GM23338 (cell line): ENCODE data around the gene MTPN. TPM values are rescaled to one million over a fixed set of nuclear protein-coding genes. Genes with fewer than 3 reads are reported as not detected.

Source experiments
- ATAC-seq: fragments of 200-7000 bp; cut with Tn5 transposase; 3 replicates; pipeline ENCODE4 v1.9.1; 2020
- DNase-seq: peaks from one replicate; pipeline ENCODE4 v3.0.0-alpha.2; 2015; ENCODE audit warnings: low spot score
- H2AFZ ChIP-seq: fragments of 200-600 bp; sonication (generic); 2 replicates; pipeline ENCODE4 v1.8.0; 2016; ENCODE audit warnings: antibody characterized with exemption, mild to moderate bottlenecking, moderate library complexity
- H3F3A ChIP-seq: fragments of 200-600 bp; sonication (generic); replicated peaks from 2 replicates; pipeline ENCODE4 v1.8.0; 2017; ENCODE audit warnings: antibody characterized with exemption, mixed run types, low read depth
- H3K27ac ChIP-seq: fragments of 200-600 bp; sonication (generic); 2 replicates; pipeline ENCODE4 v1.6.1; 2016; ENCODE audit warnings: low read depth
- H3K27me3 ChIP-seq: fragments of 200-600 bp; sonication (generic); 2 replicates; pipeline ENCODE4 v1.8.0; 2016; ENCODE audit warnings: mild to moderate bottlenecking, mixed run types, moderate library complexity; ENCODE audit not compliant: insufficient read depth
- H3K36me3 ChIP-seq: fragments of 200-600 bp; sonication (generic); 2 replicates; pipeline ENCODE4 v1.8.0; 2016; ENCODE audit warnings: mild to moderate bottlenecking; ENCODE audit not compliant: insufficient read depth
- H3K4me1 ChIP-seq: fragments of 200-600 bp; sonication (generic); 2 replicates; pipeline ENCODE4 v1.8.0; 2016; ENCODE audit warnings: mild to moderate bottlenecking, moderate library complexity; ENCODE audit not compliant: insufficient read depth
- H3K4me2 ChIP-seq: fragments of 200-600 bp; sonication (generic); 2 replicates; pipeline ENCODE4 v1.7.1; 2017; ENCODE audit warnings: mixed run types
- H3K4me3 ChIP-seq: fragments of 200-600 bp; sonication (generic); 2 replicates; pipeline ENCODE4 v1.6.1; 2016; ENCODE audit warnings: mixed run types
- H3K79me2 ChIP-seq: fragments of 200-600 bp; sonication (generic); replicated peaks from 2 replicates; pipeline ENCODE4 v1.8.0; 2017; ENCODE audit warnings: mild to moderate bottlenecking; ENCODE audit not compliant: insufficient read depth
- H3K9me2 ChIP-seq: fragments of 200-600 bp; sonication (generic); 2 replicates; pipeline ENCODE4 v1.8.0; 2017; ENCODE audit not compliant: insufficient read depth
- H4K20me1 ChIP-seq: fragments of 200-600 bp; sonication (generic); replicated peaks from 2 replicates; pipeline ENCODE4 v1.8.0; 2017; ENCODE audit warnings: mild to moderate bottlenecking; ENCODE audit not compliant: insufficient read depth
- H3K27ac Mint-ChIP-seq: 2 replicates; pipeline ENCODE4 v1.8.0; 2020; ENCODE audit warnings: inconsistent platforms, mild to moderate bottlenecking, moderate library complexity, mixed read lengths
- H3K27me3 Mint-ChIP-seq: 3 replicates; pipeline ENCODE4 v1.8.0; 2022; ENCODE audit warnings: low read depth, mild to moderate bottlenecking, moderate library complexity, mixed read lengths, inconsistent platforms; ENCODE audit not compliant: insufficient read depth, poor library complexity
- H3K36me3 Mint-ChIP-seq: 3 replicates; pipeline ENCODE4 v1.8.0; 2021; ENCODE audit warnings: low read depth, mild to moderate bottlenecking, inconsistent platforms, moderate library complexity, mixed read lengths
- H3K4me1 Mint-ChIP-seq: 3 replicates; pipeline ENCODE4 v1.8.0; 2020; ENCODE audit warnings: mild to moderate bottlenecking, inconsistent platforms, mixed read lengths
- H3K4me3 Mint-ChIP-seq: 3 replicates; pipeline ENCODE4 v1.8.0; 2021; ENCODE audit warnings: moderate library complexity, mild to moderate bottlenecking, inconsistent platforms, mixed read lengths
- H3K9me3 Mint-ChIP-seq: 3 replicates; pipeline ENCODE4 v1.8.0; 2020; ENCODE audit warnings: moderate library complexity, mild to moderate bottlenecking, inconsistent platforms, mixed read lengths
- CREB1 ChIP-seq: fragments of 250-450 bp; sonication (Bioruptor Pico); IDR thresholded peaks from 2 replicates; pipeline ENCODE4 v1.5.0; 2020; ENCODE audit warnings: low read depth, mild to moderate bottlenecking, moderate library complexity
- EZH2 ChIP-seq: fragments of 200-600 bp; sonication (generic); IDR thresholded peaks from one replicate; pipeline ENCODE4 v1.8.0; 2017; ENCODE audit warnings: antibody characterized with exemption, mild to moderate bottlenecking, low read depth; ENCODE audit not compliant: unreplicated experiment
- EZH2phosphoT487 ChIP-seq: fragments of 200-600 bp; sonication (generic); IDR thresholded peaks from one replicate; pipeline ENCODE4 v1.8.1; 2018; ENCODE audit warnings: antibody characterized with exemption; ENCODE audit not compliant: unreplicated experiment
- JUNB ChIP-seq: IDR thresholded peaks from one replicate; pipeline ENCODE4 v1.6.1; 2016; ENCODE audit warnings: antibody characterized with exemption; ENCODE audit not compliant: unreplicated experiment
- NANOG ChIP-seq: IDR thresholded peaks from 2 replicates; pipeline ENCODE4 v1.6.1; 2016; ENCODE audit warnings: antibody characterized with exemption, borderline replicate concordance
- POLR2AphosphoS5 ChIP-seq: IDR thresholded peaks from 2 replicates; pipeline ENCODE4 v1.6.1; 2016; ENCODE audit warnings: antibody characterized with exemption, low read depth
- STAT1 ChIP-seq: IDR thresholded peaks from one replicate; pipeline ENCODE4 v1.6.1; 2016; ENCODE audit warnings: antibody characterized with exemption; ENCODE audit not compliant: unreplicated experiment
- ZNF114 ChIP-seq: fragments of 250-450 bp; sonication (Bioruptor Pico); IDR thresholded peaks from 2 replicates; pipeline ENCODE4 v1.5.0; 2020; ENCODE audit warnings: mild to moderate bottlenecking, moderate library complexity
- ZNF331 ChIP-seq: fragments of 250-450 bp; sonication (Bioruptor Pico); IDR thresholded peaks from 2 replicates; pipeline ENCODE4 v1.5.0; 2020; ENCODE audit warnings: low read depth, mild to moderate bottlenecking, moderate library complexity
- polyA plus RNA-seq: library from polyadenylated mRNA; unstranded; fragments of >200 nt; fragmentation: Nextera tagmentation; extraction: Ambion mirVana; gene quantifications from 2 replicates; pipeline ENCODE4 v1.2.1, GENCODE V29; 2016
- total RNA-seq: library from RNA; depleted of rRNA; stranded (reverse); fragments of >200 nt; shearing (Covaris generic); gene quantifications from 2 replicates; pipeline ENCODE4 v1.2.3, GENCODE V29; 2014
- TF ChIP-seq, protein P1 (sequence below): IDR thresholded peaks from 2 replicates; pipeline ENCODE4 v1.6.1; 2016; ENCODE audit warnings: antibody characterized with exemption
- TF ChIP-seq, protein P2 (sequence below): IDR thresholded peaks from one replicate; pipeline ENCODE4 v1.6.1; 2018; ENCODE audit warnings: antibody characterized with exemption; ENCODE audit not compliant: unreplicated experiment
- TF ChIP-seq, protein P3 (sequence below), 2 experiments: fragments of 200-600 bp in 1 of 2; sonication (generic) in 1 of 2; conservative IDR thresholded peaks; 2 replicates each; pipeline versions ENCODE4 v1.5.1 to v1.6.1; 2016 to 2017; ENCODE audit warnings: antibody characterized with exemption in 2 of 2, low read depth in 2 of 2, mild to moderate bottlenecking in 2 of 2, moderate library complexity in 1 of 2
- TF ChIP-seq, protein P4 (sequence below): fragments of 250-450 bp; sonication (Bioruptor Pico); IDR thresholded peaks from 2 replicates; pipeline ENCODE4 v1.5.0; 2020; ENCODE audit warnings: mild to moderate bottlenecking, moderate library complexity

The MTPN gene
- total and polyA plus RNA-seq, 2 experiments from 2014 or later: 87.7 to 90.3 TPM

DNA sequence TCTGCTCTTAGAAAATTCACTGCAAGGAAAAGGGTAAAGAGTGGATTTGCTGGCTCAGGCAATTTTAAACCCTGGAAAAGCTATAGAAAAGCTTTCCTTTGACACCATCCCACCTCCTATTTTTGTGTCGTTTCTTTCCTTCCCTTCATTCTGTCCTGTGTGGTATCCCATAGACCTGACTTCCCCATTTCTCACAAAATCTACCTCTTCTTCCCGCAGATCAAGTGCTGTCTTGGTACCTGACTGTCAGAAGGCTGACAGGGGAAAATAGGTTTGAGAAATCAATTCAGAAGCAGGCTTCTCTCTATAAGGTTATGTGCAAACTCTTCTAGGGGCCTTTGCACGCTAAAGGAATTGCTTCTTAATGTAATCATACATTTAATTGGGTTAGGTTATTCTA lies 98.9 kb downstream of the MTPN start:
- no peak overlapping the region for H3K4me3 Mint-ChIP-seq
- no peaks in the 10 kb centered on the region for H3K27me3 ChIP-seq
- no peak overlapping the region for H3K27ac ChIP-seq
- ATAC-seq (no peak), DNase-seq (no peak)
- no peaks in the 10 kb centered on the region for H3K36me3 Mint-ChIP-seq
- H4K20me1 ChIP-seq: no peaks in the 10 kb centered on the region
- no peaks in the 10 kb centered on the region; the same call in 2 of the 3 replicates for H3K4me1 Mint-ChIP-seq
- H3K4me3 ChIP-seq: no peak overlapping the region
- no peaks in the 10 kb centered on the region for H3K9me3 Mint-ChIP-seq
- no peaks in the 10 kb centered on the region for H3K9me2 ChIP-seq
- H3K36me3 ChIP-seq: no peaks in the 10 kb centered on the region
- H3K4me1 ChIP-seq: no peaks in the 10 kb centered on the region
- H3K27ac Mint-ChIP-seq: no peak overlapping the region
- no peaks in the 10 kb centered on the region for H3K79me2 ChIP-seq
- no peaks in the 10 kb centered on the region for H3K27me3 Mint-ChIP-seq
- no peak overlapping the region for H3K4me2 ChIP-seq
- no peak overlapping the region for H2AFZ ChIP-seq
- TF ChIP-seq, protein P1, sequence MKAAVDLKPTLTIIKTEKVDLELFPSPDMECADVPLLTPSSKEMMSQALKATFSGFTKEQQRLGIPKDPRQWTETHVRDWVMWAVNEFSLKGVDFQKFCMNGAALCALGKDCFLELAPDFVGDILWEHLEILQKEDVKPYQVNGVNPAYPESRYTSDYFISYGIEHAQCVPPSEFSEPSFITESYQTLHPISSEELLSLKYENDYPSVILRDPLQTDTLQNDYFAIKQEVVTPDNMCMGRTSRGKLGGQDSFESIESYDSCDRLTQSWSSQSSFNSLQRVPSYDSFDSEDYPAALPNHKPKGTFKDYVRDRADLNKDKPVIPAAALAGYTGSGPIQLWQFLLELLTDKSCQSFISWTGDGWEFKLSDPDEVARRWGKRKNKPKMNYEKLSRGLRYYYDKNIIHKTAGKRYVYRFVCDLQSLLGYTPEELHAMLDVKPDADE: no peak
- no peak for TF ChIP-seq EZH2phosphoT487
- TF ChIP-seq, protein P2, sequence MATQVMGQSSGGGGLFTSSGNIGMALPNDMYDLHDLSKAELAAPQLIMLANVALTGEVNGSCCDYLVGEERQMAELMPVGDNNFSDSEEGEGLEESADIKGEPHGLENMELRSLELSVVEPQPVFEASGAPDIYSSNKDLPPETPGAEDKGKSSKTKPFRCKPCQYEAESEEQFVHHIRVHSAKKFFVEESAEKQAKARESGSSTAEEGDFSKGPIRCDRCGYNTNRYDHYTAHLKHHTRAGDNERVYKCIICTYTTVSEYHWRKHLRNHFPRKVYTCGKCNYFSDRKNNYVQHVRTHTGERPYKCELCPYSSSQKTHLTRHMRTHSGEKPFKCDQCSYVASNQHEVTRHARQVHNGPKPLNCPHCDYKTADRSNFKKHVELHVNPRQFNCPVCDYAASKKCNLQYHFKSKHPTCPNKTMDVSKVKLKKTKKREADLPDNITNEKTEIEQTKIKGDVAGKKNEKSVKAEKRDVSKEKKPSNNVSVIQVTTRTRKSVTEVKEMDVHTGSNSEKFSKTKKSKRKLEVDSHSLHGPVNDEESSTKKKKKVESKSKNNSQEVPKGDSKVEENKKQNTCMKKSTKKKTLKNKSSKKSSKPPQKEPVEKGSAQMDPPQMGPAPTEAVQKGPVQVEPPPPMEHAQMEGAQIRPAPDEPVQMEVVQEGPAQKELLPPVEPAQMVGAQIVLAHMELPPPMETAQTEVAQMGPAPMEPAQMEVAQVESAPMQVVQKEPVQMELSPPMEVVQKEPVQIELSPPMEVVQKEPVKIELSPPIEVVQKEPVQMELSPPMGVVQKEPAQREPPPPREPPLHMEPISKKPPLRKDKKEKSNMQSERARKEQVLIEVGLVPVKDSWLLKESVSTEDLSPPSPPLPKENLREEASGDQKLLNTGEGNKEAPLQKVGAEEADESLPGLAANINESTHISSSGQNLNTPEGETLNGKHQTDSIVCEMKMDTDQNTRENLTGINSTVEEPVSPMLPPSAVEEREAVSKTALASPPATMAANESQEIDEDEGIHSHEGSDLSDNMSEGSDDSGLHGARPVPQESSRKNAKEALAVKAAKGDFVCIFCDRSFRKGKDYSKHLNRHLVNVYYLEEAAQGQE: no peak
- no peak for TF ChIP-seq NANOG
- TF ChIP-seq ZNF331 (CRISPR knock-in tag): no peak
- no peak for TF ChIP-seq EZH2
- no peak for TF ChIP-seq JUNB
- TF ChIP-seq, protein P3, sequence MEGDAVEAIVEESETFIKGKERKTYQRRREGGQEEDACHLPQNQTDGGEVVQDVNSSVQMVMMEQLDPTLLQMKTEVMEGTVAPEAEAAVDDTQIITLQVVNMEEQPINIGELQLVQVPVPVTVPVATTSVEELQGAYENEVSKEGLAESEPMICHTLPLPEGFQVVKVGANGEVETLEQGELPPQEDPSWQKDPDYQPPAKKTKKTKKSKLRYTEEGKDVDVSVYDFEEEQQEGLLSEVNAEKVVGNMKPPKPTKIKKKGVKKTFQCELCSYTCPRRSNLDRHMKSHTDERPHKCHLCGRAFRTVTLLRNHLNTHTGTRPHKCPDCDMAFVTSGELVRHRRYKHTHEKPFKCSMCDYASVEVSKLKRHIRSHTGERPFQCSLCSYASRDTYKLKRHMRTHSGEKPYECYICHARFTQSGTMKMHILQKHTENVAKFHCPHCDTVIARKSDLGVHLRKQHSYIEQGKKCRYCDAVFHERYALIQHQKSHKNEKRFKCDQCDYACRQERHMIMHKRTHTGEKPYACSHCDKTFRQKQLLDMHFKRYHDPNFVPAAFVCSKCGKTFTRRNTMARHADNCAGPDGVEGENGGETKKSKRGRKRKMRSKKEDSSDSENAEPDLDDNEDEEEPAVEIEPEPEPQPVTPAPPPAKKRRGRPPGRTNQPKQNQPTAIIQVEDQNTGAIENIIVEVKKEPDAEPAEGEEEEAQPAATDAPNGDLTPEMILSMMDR (conservative IDR thresholded peaks at IDR 0.05; ENCODE audit: low read depth in 2 of 2): no peak
- TF ChIP-seq POLR2AphosphoS5: no peak
- no peak for TF ChIP-seq CREB1 (CRISPR knock-in tag)
- TF ChIP-seq ZNF114 (CRISPR knock-in tag): no peak
- TF ChIP-seq, protein P4, sequence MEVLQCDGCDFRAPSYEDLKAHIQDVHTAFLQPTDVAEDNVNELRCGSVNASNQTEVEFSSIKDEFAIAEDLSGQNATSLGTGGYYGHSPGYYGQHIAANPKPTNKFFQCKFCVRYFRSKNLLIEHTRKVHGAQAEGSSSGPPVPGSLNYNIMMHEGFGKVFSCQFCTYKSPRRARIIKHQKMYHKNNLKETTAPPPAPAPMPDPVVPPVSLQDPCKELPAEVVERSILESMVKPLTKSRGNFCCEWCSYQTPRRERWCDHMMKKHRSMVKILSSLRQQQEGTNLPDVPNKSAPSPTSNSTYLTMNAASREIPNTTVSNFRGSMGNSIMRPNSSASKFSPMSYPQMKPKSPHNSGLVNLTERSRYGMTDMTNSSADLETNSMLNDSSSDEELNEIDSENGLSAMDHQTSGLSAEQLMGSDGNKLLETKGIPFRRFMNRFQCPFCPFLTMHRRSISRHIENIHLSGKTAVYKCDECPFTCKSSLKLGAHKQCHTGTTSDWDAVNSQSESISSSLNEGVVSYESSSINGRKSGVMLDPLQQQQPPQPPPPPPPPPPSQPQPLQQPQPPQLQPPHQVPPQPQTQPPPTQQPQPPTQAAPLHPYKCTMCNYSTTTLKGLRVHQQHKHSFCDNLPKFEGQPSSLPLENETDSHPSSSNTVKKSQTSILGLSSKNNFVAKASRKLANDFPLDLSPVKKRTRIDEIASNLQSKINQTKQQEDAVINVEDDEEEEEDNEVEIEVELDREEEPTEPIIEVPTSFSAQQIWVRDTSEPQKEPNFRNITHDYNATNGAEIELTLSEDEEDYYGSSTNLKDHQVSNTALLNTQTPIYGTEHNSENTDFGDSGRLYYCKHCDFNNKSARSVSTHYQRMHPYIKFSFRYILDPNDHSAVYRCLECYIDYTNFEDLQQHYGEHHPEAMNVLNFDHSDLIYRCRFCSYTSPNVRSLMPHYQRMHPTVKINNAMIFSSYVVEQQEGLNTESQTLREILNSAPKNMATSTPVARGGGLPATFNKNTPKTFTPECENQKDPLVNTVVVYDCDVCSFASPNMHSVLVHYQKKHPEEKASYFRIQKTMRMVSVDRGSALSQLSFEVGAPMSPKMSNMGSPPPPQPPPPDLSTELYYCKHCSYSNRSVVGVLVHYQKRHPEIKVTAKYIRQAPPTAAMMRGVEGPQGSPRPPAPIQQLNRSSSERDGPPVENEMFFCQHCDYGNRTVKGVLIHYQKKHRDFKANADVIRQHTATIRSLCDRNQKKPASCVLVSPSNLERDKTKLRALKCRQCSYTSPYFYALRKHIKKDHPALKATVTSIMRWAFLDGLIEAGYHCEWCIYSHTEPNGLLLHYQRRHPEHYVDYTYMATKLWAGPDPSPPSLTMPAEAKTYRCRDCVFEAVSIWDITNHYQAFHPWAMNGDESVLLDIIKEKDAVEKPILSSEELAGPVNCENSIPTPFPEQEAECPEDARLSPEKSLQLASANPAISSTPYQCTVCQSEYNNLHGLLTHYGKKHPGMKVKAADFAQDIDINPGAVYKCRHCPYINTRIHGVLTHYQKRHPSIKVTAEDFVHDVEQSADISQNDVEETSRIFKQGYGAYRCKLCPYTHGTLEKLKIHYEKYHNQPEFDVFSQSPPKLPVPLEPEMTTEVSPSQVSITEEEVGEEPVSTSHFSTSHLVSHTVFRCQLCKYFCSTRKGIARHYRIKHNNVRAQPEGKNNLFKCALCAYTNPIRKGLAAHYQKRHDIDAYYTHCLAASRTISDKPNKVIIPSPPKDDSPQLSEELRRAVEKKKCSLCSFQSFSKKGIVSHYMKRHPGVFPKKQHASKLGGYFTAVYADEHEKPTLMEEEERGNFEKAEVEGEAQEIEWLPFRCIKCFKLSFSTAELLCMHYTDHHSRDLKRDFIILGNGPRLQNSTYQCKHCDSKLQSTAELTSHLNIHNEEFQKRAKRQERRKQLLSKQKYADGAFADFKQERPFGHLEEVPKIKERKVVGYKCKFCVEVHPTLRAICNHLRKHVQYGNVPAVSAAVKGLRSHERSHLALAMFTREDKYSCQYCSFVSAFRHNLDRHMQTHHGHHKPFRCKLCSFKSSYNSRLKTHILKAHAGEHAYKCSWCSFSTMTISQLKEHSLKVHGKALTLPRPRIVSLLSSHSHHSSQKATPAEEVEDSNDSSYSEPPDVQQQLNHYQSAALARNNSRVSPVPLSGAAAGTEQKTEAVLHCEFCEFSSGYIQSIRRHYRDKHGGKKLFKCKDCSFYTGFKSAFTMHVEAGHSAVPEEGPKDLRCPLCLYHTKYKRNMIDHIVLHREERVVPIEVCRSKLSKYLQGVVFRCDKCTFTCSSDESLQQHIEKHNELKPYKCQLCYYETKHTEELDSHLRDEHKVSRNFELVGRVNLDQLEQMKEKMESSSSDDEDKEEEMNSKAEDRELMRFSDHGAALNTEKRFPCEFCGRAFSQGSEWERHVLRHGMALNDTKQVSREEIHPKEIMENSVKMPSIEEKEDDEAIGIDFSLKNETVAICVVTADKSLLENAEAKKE: no peak
- TF ChIP-seq STAT1: no peak
- no peaks in the 10 kb centered on the region for H3F3A ChIP-seq
